GM12891 (cell line): Measurements from ENCODE around the gene OSBPL6.
"Not testable (repeated sequence)": the region's sequence is repeated elsewhere in the genome, so short reads cannot be mapped to it uniquely, and the experiment has no call there.

Experiments used
- DNase-seq: peaks from one replicate; pipeline ENCODE4 v3.0.0; 2011; ENCODE audit warnings: low spot score; ENCODE audit not compliant: insufficient read length
- FAIRE-seq: peaks from 2 replicates; lab custom pipeline; 2011; peaks lifted over from hg19 to GRCh38; lab: Jason Lieb, UNC
- PAX5 ChIP-seq: IDR thresholded peaks from 2 replicates; pipeline ENCODE4 v1.6.1; 2011; ENCODE audit warnings: low read length, moderate library complexity, mild to moderate bottlenecking; ENCODE audit not compliant: insufficient read depth, severe bottlenecking
- POLR2A ChIP-seq: IDR thresholded peaks from 2 replicates; pipeline ENCODE4 v1.6.1; 2011; ENCODE audit warnings: low read depth, low read length, control low read depth
- POLR2AphosphoS5 ChIP-seq: IDR thresholded peaks from 2 replicates; pipeline ENCODE4 v1.6.1; 2011; ENCODE audit warnings: low read depth, low read length, control low read depth
- POU2F2 ChIP-seq: IDR thresholded peaks from 2 replicates; pipeline ENCODE4 v1.6.1; 2011; ENCODE audit warnings: low read depth, mild to moderate bottlenecking, control low read depth, low read length, moderate library complexity
- SPI1 ChIP-seq: IDR thresholded peaks from 2 replicates; pipeline ENCODE4 v1.6.1; 2011; ENCODE audit warnings: low read depth, low read length, control low read depth
- TAF1 ChIP-seq: IDR thresholded peaks from 2 replicates; pipeline ENCODE4 v1.6.1; 2011; ENCODE audit warnings: low read depth, low read length, control low read depth

Gene OSBPL6

DNA sequence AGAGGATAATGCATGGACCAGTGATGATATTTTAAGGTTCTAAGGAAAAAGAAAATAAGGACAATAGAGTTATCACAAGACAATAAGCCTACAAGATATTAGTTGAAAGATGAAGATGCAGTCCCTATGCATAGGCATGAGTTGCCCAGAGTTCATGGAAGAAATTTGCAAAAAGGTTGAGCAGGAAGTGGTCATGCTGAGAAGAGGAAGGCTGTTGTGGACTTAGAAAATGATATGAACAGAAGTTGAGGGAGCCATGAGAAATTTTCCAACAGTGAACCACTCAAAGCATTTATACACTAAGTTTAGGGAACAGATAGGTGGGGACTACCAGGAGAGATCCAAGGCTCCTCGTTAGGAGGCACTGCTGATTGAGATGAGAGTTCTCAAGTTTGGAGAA is 3.5 kb downstream of the OSBPL6 start:
- DNase-seq, result no peak
- FAIRE-seq, result no peak
- no peak for TF ChIP-seq TAF1
- no peak for TF ChIP-seq SPI1
- no peak for TF ChIP-seq PAX5
- no peak for TF ChIP-seq POLR2AphosphoS5

DNA sequence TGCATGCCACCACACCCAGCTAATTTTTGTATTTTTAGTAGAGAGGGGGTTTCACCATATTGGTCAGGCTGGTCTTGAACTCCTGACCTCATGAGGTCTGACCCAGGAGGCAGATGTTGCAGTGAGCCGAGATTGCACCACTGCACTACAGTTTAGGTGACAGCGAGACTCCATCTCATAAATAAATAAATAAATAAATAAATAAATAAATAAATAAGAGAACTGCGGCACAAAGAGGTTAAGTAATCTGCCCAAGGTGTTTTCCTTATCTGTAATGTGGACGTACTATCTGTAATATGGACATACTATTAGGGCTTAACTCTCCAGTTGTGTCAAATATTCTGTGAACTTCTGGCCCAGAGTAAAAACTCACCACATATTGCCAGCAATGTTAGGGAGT is 4.1 kb downstream of the OSBPL6 start:
- FAIRE-seq, DNase-seq: not testable (repeated sequence)

DNA sequence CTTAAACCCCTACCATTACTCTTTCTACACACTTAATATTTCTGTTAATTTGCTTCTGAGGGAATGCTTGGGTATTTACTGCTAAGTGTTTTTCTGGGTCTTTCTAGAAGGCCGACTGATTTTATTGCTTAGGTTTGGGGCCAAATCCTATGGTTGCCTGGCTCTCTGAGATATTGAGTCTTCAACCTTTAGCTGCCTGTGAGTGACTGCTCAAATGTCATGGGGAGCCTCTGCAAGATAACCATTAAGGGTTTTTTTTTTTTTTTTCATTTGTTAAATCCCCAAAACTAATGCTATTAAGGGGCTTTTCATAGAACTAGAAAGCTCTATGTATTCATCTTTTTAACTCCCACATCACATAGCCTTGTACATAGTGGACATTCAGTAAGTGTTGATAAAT is 5.0 kb downstream of the OSBPL6 start:
- no peak for TF ChIP-seq SPI1
- TF ChIP-seq POLR2A, result no peak
- TF ChIP-seq POLR2AphosphoS5, result no peak
- TF ChIP-seq POU2F2, result no peak
- no peak for TF ChIP-seq TAF1
- no peak for TF ChIP-seq PAX5
- FAIRE-seq (no peak), DNase-seq (no peak)

DNA sequence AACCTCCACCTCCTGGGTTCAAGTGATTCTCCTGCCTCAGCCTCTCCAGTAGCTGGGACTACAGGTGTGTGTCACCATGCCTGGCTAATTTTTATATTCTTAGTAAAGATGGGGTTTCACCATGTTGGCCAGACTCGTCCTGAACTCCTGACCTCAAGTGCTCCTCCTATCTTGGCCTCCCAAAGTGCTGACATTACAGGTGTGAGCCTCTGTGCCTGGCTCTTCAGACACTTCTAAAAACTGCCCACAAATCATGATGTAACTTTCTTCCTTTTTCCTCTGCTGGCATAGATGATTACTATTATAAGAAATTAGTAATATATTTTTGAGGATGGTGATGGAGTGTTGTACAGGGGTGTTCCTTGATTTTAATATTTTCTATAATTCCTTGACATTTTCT is 6.0 kb downstream of the OSBPL6 start:
- DNase-seq (no peak), FAIRE-seq (no peak)
- no peak for TF ChIP-seq PAX5
- no peak for TF ChIP-seq POLR2AphosphoS5
- no peak for TF ChIP-seq TAF1
- no peak for TF ChIP-seq POLR2A
- no peak for TF ChIP-seq SPI1
- no peak for TF ChIP-seq POU2F2

DNA sequence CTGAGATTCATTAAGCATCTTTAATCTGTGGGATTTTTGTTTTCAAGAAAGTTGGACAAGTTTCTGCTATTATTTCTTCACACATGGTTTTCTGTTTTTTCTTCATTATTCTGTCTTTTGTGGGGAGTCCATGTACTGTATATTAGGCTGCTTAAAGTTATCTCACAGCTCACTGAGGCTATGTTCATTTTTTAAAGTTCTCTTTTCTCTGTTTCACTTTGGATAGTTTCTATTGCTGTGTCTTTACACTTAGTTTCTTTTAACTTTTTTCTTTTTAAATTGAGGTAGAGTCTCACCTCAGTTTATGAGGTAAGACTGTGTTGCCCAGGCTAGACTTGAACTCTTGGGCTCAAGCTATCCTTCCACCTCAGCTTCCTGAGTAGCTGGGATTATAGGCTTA is 8.6 kb downstream of the OSBPL6 start:
- FAIRE-seq, result no peak
- TF ChIP-seq SPI1 (no peak), POU2F2 (no peak), TAF1 (no peak), POLR2A (no peak), POLR2AphosphoS5 (no peak), PAX5 (no peak)
- DNase-seq, result no peak

DNA sequence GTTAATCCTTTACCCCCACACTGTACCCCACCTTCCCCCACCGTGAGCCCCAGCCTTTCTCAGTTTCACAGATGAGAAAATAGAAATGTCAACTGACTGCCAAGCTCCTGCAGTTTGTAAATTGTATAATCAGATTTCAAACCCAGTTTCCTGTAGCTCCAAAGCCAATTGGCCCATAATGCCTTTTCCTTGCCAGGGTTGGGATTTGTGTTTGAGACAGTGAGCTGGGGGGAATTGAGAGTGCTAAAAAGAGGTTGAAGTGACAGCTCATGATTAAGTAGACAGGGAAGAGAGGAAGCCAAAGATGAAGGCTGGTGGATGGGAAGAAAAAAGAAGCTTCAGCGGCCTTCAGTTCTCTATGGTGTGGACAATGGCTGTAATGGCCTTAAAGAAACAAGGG is 10.7 kb downstream of the OSBPL6 start:
- TF ChIP-seq PAX5, result no peak
- TF ChIP-seq POU2F2, result no peak
- TF ChIP-seq POLR2A, result no peak
- no peak for TF ChIP-seq POLR2AphosphoS5
- no peak for TF ChIP-seq TAF1
- no peak for TF ChIP-seq SPI1
- FAIRE-seq (no peak), DNase-seq (no peak)

DNA sequence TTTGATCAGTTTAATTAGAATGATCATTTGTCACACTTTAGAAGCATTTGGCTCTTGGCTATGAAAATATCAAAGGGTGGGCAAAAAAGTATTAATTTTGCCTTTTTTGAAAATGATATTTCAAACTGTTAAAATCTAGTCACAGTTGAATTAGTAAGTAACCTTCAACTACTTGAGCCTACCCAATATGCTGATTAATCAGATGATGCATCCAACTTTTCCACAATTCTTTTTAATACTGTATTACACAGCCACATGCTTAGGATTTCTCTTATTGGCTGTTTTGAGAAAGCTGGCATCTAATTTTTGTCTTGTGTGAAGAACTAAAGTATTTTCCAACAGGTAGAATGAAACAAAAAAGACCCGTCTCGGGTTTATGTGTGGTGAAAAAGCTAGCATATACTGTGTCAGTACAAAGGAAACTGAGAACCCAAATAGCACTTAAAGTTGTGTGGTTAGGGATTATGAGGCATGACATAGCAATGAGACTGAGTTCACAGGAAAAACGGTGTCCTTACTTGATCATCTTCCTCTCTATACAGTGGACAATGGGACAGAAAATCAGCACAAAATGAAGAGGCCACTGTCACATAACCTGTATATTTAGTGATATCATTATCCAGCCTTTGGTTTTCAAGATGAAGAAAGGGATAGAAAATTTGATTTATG is 11.7 kb downstream of the OSBPL6 start:
- DNase-seq, result no peak
- TF ChIP-seq POLR2AphosphoS5, result no peak
- no peak for TF ChIP-seq SPI1
- no peak for TF ChIP-seq TAF1
- no peak for TF ChIP-seq POLR2A
- no peak for TF ChIP-seq POU2F2
- no peak for TF ChIP-seq PAX5
- no peak for FAIRE-seq

GRCh38 chr2:178208336-178208735 is 14.0 kb downstream of the OSBPL6 start:
- no peak for TF ChIP-seq SPI1
- no peak for TF ChIP-seq POLR2AphosphoS5
- no peak for TF ChIP-seq POLR2A
- TF ChIP-seq POU2F2, result no peak
- TF ChIP-seq PAX5, result no peak
- TF ChIP-seq TAF1, result no peak
- FAIRE-seq, result no peak
- no peak for DNase-seq

DNA sequence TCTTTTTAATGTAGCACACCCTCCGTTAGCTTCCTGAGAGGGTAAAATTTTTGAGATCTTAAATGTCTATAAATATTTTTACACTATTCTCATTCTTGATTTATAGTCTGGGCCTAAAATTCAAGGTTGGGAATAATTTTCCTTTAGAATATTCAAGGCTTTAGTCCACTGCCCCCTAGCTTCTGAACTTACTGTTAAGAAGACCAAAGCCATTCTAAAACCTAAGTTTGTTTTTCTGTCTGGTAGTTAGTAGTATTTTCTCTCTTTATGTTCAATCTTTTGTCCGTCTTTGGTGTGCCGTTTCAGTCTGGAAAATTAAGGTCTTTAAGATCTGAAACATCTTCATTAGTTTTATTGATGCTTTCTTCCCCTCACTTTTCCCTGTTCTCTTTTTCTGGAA is 14.5 kb downstream of the OSBPL6 start:
- no peak for FAIRE-seq
- DNase-seq, result no peak
- TF ChIP-seq POU2F2 (no peak), POLR2A (no peak), POLR2AphosphoS5 (no peak), PAX5 (no peak)

- DNase-seq (no peak), FAIRE-seq (no peak)
- TF ChIP-seq SPI1 (no peak), POLR2A (no peak), TAF1 (no peak), PAX5 (no peak), POU2F2 (no peak), POLR2AphosphoS5 (no peak)
Observed at GRCh38 chr2:178211460-178211859, 17.1 kb downstream of the OSBPL6 start.
